Common myeloid progenitor, CD34-positive (primary cell): ENCODE results near the gene PRKCH.

Experiments
- CTCF ChIA-PET: fragments of 350-600 bp; sonication (Branson Sonifier 250); formaldehyde crosslinking; loops from one replicate; lab custom pipeline; 2021; ENCODE audit warnings: antibody characterized with exemption; lab: Charles Lee
- POLR2A ChIA-PET: fragments of 350-600 bp; sonication (Branson Sonifier 250); formaldehyde crosslinking; loops from one replicate; lab custom pipeline; 2021; ENCODE audit warnings: antibody characterized with exemption; lab: Charles Lee
- DNase-seq, 3 donors: peaks; one replicate each; pipeline versions ENCODE4 v3.0.0 to v3.0.0-alpha.2; 2013
- H3K27ac ChIP-seq, 2 experiments: 1 replicate in 1 of 2; 2 replicates in 1 of 2; pipeline ENCODE4 v1.7.0; 2013; ENCODE audit warnings: inconsistent platforms in 2 of 2, low read length in 2 of 2, mild to moderate bottlenecking in 2 of 2, low read depth in 1 of 2, moderate library complexity in 1 of 2; ENCODE audit not compliant: severe bottlenecking in 2 of 2, insufficient read depth in 1 of 2, poor library complexity in 1 of 2
- H3K27me3 ChIP-seq, 5 experiments: replicated peaks in 2 of 5; 1 replicate in 3 of 5; 2 replicates in 2 of 5; pipeline versions ENCODE4 v1.6.1 to v1.7.0; 2013; ENCODE audit warnings: low read length in 4 of 5, mild to moderate bottlenecking in 2 of 5, moderate library complexity in 2 of 5, inconsistent platforms in 1 of 5; ENCODE audit not compliant: insufficient read depth in 5 of 5, control insufficient read depth in 4 of 5
- H3K36me3 ChIP-seq, 4 experiments: 1 replicate in 2 of 4; 2 replicates in 2 of 4; pipeline versions ENCODE4 v1.6.1 to v1.7.0; 2013; ENCODE audit warnings: low read length in 3 of 4, control low read depth in 1 of 4, mild to moderate bottlenecking in 1 of 4; ENCODE audit not compliant: control insufficient read depth in 4 of 4, insufficient read depth in 4 of 4
- H3K4me1 ChIP-seq, 4 experiments: 1 replicate in 3 of 4; 2 replicates in 1 of 4; pipeline versions ENCODE4 v1.6.1 to v1.7.1; 2013; ENCODE audit warnings: low read length in 3 of 4, mild to moderate bottlenecking in 3 of 4, control low read depth in 1 of 4, inconsistent platforms in 1 of 4, moderate library complexity in 1 of 4; ENCODE audit not compliant: control insufficient read depth in 4 of 4, insufficient read depth in 4 of 4; ENCODE audit errors: control extremely low read depth in 1 of 4
- H3K4me3 ChIP-seq, 7 experiments: 1 replicate in 4 of 7; 2 replicates in 3 of 7; pipeline versions ENCODE4 v1.5.1 to v1.7.0; 2013; ENCODE audit warnings: mild to moderate bottlenecking in 7 of 7, low read length in 6 of 7, moderate library complexity in 6 of 7, inconsistent platforms in 2 of 7, low read depth in 2 of 7, control low read depth in 1 of 7; ENCODE audit not compliant: insufficient read depth in 4 of 7, control insufficient read depth in 1 of 7; ENCODE audit errors: extremely low read depth in 1 of 7
- H3K9me3 ChIP-seq, 5 experiments: 1 replicate in 4 of 5; 2 replicates in 1 of 5; pipeline versions ENCODE4 v1.6.1 to v1.7.1; 2013; ENCODE audit warnings: low read length in 4 of 5, mild to moderate bottlenecking in 2 of 5, inconsistent platforms in 1 of 5, low read depth in 1 of 5, moderate library complexity in 1 of 5; ENCODE audit not compliant: control insufficient read depth in 4 of 5, insufficient read depth in 2 of 5; ENCODE audit errors: control extremely low read depth in 1 of 5
- WGBS: methylation state at CpG from one replicate; pipeline ENCODE4 v1.1.5; 2013; ENCODE audit not compliant: insufficient coverage; 5-methylcytosine and 5-hydroxymethylcytosine counted together

PRKCH gene

GRCh38 chr14:61505815-61506809, 184.7 kb downstream of the PRKCH start:
- peaks cover 0 to 12% (median 2%) of the 10 kb centered on the region in 4 experiments for H3K36me3 ChIP-seq
- H3K9me3 ChIP-seq: no peaks in the 10 kb centered on the region
- ChIA-PET CTCF (interaction anchor here (1.0 kb wide), 3 partner anchors 10 to 15 kb away, joined by 3 to 4 read pairs (median 4); no protein-coding TSS in a partner anchor), POLR2A (no interaction called here)
- 99% methylated on average over 9 of the region's 9 CpGs for WGBS
- no peak for DNase-seq
- H3K4me1 ChIP-seq: peaks cover 10 to 23% (median 16%) of the 10 kb centered on the region in 4 experiments
- H3K27me3 ChIP-seq: no peaks in the 10 kb centered on the region
- no peak overlapping the region for H3K27ac ChIP-seq
- no peak overlapping the region for H3K4me3 ChIP-seq

- CTCF ChIA-PET: no interaction called here
- 50% methylated on average over 2 of the region's 2 CpGs for WGBS
- Histone ChIP-seq H3K27me3 (no peaks in the 10 kb centered on the region), H3K4me1 (peaks cover 8 to 17% (median 14%) of the 10 kb centered on the region in 4 experiments), H3K27ac (no peak overlapping the region), H3K9me3 (no peaks in the 10 kb centered on the region), H3K36me3 (peaks cover 0 to 12% (median 5%) of the 10 kb centered on the region in 4 experiments), H3K4me3 (no peak overlapping the region)
- DNase-seq: no peak
- POLR2A ChIA-PET: no interaction called here
These were observed 187.1 kb downstream of the PRKCH start for GRCh38 chr14:61508526-61508925.

- POLR2A ChIA-PET: interaction anchor here (0.5 to 0.9 kb wide), 2 partner anchors 15 to 239 kb away, joined by 4 read pairs; no protein-coding TSS in a partner anchor
- no peak for DNase-seq
- peaks cover 0 to 11% (median 5%) of the 10 kb centered on the region in 4 experiments for H3K36me3 ChIP-seq
- 100% methylated on average over 5 of the region's 6 CpGs for WGBS
- CTCF ChIA-PET: interaction anchor here (1.1 to 1.2 kb wide), 2 partner anchors 25 to 34 kb away, joined by 3 read pairs; no protein-coding TSS in a partner anchor
- no peaks in the 10 kb centered on the region for H3K27me3 ChIP-seq
- no peak overlapping the region for H3K4me3 ChIP-seq
- H3K9me3 ChIP-seq: no peaks in the 10 kb centered on the region
- peaks cover 0 to 15% (median 9%) of the 10 kb centered on the region in 4 experiments for H3K4me1 ChIP-seq
- no peak overlapping the region for H3K27ac ChIP-seq
These were observed 189.6 kb downstream of the PRKCH start for GRCh38 chr14:61510736-61511557.

- ChIA-PET CTCF (interaction anchor here (0.7 to 1.2 kb wide), 3 partner anchors 26 to 90 kb away, joined by 3 read pairs; no protein-coding TSS in a partner anchor), POLR2A (interaction anchor here (0.9 kb wide), 1 partner anchor 14 kb away, joined by 4 read pairs; no protein-coding TSS in a partner anchor)
- Histone ChIP-seq H3K36me3 (peaks cover 0 to 5% (median 2%) of the 10 kb centered on the region in 4 experiments), H3K9me3 (no peaks in the 10 kb centered on the region), H3K27me3 (no peaks in the 10 kb centered on the region), H3K4me3 (no peak overlapping the region), H3K27ac (no peak overlapping the region), H3K4me1 (peaks cover 0 to 15% (median 9%) of the 10 kb centered on the region in 4 experiments)
- 78% methylated on average over 5 of the region's 6 CpGs for WGBS
- no peak for DNase-seq
These were observed 190.2 kb downstream of the PRKCH start for GRCh38 chr14:61511558-61511948.

GRCh38 chr14:61512026-61512834, 190.9 kb downstream of the PRKCH start:
- no CpG with 5 or more reads among the region's 2 CpGs for WGBS
- DNase-seq: no peak
- CTCF ChIA-PET: interaction anchor here (0.7 to 1.7 kb wide), 9 partner anchors 8 to 213 kb away, joined by 3 to 5 read pairs (median 3); no protein-coding TSS in a partner anchor
- POLR2A ChIA-PET: interaction anchor here (0.9 kb wide), 1 partner anchor 14 kb away, joined by 4 read pairs; no protein-coding TSS in a partner anchor
- H3K36me3 ChIP-seq: peaks cover 0 to 5% (median 0%) of the 10 kb centered on the region in 4 experiments
- no peaks in the 10 kb centered on the region for H3K27me3 ChIP-seq
- no peak overlapping the region for H3K4me3 ChIP-seq
- H3K4me1 ChIP-seq: peaks cover 0 to 15% (median 9%) of the 10 kb centered on the region in 4 experiments
- H3K9me3 ChIP-seq: no peaks in the 10 kb centered on the region
- no peak overlapping the region for H3K27ac ChIP-seq
